Superior temporal gyrus (tissue), 1 donor: ENCODE data around the gene KLHDC7B.
"Not testable (repeated sequence)": the region's sequence is repeated elsewhere in the genome, so short reads cannot be mapped to it uniquely, and the experiment has no call there.

Experiments used
- DNase-seq: peaks from one replicate; pipeline ENCODE4 v3.0.0-alpha.2; 2016; ENCODE audit errors: extremely low spot score

The KLHDC7B gene

GRCh38 chr22:50529897-50530579, 15.7 kb upstream of the KLHDC7B start, which contains the start of gene TYMP:
TSS of gene TYMP (minus strand) at chr22:50530012. CDS start at chr22:50529709, 303 bp downstream.
- DNase-seq: no peak

GRCh38 chr22:50530580-50530876, 15.2 kb upstream of the KLHDC7B start:
- no peak for DNase-seq

DNA sequence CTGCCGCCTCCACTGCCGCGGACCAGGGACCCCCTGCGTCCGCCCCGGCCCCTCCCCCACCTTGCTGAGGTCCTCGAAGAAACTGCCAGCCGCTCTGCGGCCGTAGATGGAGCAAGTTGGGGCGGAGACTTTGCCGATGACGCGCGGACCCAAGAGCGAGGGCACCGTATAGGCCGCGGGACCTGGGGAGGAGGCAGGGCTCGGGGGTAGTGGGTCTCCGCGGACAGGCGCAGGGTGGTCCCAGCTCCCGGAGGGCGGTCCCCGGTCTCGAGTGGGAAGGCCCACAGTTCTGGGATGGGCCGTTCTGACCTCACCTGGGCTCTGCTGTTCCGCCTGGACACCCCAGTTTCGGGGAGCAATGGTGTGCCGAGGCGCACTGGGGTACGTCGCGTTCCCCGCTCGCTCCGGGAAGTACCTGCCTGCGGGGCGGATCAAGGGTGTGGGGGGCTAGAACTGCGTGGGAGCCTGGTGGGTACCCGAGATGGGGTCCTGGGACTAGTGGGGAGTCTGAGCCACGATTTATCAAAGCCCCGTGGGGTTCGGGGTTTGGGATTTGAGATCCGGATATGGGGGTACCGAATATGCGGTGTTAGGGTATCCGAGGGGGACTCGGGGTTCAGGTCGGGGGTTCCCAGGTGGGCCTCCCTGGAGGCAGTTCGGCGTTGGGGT, 14.7 kb upstream of the KLHDC7B start:
- DNase-seq: no peak

DNA sequence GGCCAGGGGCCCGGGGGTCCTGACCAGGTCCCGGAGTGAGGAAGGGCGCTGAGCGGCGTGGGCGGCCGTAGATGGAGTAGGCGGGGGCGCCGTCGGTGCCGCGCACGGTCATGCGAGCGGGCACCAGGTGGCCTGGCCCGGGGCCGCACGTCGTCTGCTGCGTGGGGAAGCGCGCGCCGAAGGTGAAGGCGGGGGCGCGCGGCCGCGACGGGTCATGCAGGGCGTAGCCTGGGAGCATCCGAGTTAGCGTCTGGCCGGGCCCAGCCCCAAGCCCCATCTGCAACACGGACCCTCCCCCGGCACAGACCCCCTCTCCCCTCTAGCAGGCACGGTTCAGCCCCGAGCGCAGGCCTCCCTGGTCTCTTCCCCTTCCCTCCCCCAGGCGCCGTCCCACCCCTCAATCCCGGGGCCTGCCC, 14.1 kb upstream of the KLHDC7B start:
- no peak for DNase-seq

- no peak for DNase-seq
These were observed 13.6 kb upstream of the KLHDC7B start for GRCh38 chr22:50531962-50532674.

DNA sequence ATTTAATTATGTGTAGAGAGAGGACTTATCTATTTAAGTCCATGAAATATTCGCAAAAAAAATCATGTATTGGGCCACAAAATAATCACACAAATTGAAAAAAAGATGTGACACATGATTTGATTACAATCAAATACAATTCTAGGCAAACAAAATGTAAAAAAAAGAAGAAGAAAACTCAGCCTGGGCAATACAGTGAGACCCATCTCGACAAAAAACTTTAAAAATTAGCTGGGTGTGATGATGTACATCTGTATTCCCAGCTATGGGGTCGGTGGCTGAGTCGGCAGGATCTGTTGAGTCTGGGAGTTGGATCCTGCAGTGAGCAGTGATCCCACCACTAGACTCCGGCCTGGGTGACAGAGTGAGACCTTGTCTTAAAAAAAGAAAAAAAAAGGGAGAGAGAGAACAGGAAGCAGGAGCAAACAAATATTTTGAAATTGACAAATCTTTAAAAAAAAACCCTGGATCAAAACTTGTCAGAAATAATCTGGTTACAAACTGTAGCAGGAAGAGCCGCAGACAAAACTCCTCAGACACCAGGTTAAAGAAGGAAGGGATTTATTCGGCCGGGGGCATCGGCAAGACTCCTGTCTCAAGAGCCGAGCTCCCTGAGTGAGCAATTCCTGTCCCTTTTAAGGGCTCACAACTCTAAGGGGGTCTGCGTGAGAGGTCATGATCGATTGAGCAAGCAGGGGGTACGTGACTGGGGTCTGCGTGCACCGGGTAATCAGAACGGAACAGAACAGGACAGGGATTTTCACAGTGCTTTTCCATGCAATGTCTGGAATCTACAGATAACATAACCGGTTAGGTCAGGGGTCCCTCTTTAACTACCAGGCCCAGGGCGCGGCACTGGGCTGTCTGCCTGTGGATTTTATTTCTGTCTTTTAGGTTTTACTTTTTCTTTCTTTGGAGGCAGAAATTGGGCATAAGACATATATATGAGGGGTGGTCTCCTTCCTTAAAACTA, 12.6 kb upstream of the KLHDC7B start:
- no peak for DNase-seq

- DNase-seq: not testable (repeated sequence)
These were observed 11.6 kb upstream of the KLHDC7B start for GRCh38 chr22:50533856-50534711.

GRCh38 chr22:50535113-50535512, 10.6 kb upstream of the KLHDC7B start:
- no peak for DNase-seq

- no peak for DNase-seq
These were observed 9.5 kb upstream of the KLHDC7B start for GRCh38 chr22:50536226-50536625.

- DNase-seq: no peak
These were observed 7.9 kb upstream of the KLHDC7B start for GRCh38 chr22:50537765-50538164.

GRCh38 chr22:50540381-50540780, 5.3 kb upstream of the KLHDC7B start:
- no peak for DNase-seq

DNA sequence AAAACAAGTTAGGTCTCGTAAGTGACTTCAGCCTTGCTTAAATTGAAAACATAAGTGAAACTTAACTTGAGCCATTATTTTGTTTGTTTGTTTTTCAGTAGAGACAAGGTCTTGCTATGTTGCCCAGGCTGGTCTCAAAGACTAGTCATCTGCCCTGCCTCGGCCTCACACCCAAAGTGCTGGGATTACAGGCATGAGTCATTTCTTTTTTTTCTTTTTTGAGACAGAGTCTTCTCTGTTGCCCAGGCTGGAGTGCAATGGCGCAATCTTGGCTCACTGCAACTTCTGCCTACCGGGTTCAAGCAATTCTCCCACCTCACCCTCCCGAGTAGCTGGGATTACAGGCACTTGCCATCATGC, 4.1 kb upstream of the KLHDC7B start:
- DNase-seq: not testable (repeated sequence)

- DNase-seq: no peak
These were observed 3.2 kb upstream of the KLHDC7B start for GRCh38 chr22:50542416-50542927.

DNA sequence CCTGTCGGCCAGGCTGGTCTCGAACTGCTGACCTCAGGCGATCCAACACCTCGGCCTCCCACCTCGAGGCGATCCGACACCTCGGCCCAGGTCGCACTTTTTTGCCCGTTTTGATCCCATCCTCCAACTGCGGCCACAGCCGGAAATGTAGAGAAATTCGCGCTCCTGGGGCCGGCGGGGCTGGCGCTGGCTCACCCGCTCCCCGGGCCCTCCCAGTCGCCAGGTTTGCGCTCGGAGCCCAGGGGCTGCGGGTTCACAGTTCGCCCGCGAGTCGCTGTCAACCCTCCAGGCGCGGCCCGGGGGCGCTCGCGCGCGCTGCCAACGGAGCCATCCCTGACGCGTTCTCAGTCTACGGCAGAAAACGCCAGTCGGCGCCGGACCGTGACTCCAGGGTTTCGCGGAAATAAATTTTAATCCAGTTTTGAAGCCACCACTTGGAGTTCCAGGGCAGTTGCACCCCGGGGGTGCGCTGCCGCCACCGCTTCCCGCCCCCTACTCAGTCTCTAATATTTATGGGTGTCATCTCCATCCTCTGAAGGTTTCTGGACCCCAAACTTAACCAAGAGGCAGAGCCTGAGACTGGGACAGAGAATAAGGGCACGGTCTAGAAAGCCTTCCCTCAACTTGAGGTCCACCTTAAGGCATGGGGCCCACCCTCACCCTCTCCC, 1.5 kb upstream of the KLHDC7B start:
- DNase-seq: peak; percentile 49

DNA sequence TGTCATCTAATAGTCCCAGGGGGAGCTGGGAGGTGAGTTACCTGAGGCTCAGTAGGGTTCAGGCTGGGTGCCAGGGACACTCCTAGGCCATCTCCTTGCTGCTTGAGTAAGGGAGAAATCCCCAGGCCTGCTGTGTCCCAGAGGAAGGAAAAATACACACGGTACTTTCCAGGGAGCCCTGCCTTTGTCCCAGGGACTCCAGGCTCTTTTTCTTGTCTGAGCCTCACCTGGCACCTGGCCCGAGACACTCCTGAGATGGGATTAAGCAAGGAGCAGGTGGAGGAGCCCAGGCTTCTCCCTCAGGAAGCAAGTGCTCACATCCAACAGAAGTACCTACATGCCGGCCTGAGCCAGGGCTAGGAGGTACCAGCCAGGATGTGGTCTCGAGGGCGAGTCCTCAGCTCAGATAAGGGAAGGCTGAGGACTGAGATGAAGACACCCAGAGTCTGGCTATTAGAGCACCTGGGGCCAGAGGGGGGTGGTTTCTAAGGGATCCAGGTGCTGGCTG, 899 bp upstream of the KLHDC7B start:
- DNase-seq: no peak

- DNase-seq: no peak
These were observed 895 bp downstream of the KLHDC7B start for GRCh38 chr22:50546326-50547262.

DNA sequence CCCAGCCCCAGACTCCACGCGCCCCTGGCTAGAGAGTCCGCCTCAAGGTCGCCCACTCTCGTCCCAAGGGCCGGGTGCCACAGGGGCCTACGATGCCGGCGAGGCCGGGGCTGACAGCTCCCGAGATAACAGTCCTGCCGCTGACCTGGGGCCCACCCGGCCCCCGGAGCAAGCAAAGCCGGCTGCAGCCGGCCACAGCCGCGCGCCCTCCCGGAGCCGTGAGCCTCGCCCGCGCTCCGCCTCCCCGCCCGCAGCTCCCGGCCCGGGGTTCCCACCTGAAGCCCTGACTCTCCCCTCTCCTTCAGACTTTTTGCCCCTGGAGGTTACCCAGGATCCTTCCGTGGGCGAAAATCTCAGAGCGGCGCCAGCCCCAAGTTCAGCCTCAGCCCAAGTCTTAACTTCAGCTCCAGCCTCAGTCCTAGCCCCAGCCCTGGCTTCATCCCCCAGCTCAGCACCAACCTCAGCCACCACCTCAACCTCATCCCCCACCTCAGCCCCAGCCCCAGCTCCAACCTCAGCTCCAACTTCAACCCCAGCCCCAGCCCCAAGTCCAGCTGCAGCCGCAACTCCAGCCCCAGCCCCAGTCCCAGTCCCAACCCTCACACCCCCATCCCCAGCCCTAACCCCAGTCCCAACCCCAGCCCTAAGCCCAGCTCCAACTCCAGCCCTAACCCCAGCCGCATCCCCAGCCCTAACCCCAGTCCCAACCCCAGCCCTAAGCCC, 1.7 kb downstream of the KLHDC7B start:
- DNase-seq: no peak
